Esophagus squamous epithelium (tissue), 5 donors: ENCODE data around the gene FBXO42. TPM values are rescaled to one million over a fixed set of nuclear protein-coding genes. Genes with fewer than 3 reads are reported as not detected.
A peak's percentile ranks its signal among the peaks of the same experiment; 100 is the strongest.

Experiments
- DNase-seq: peaks from one replicate; lab custom pipeline; 2025; lab: John Stamatoyannopoulos, UW
- H3K27ac ChIP-seq, 4 donors: fragments of 200-600 bp; sonication (generic); one replicate each; pipeline ENCODE4 v1.5.1; 2016 to 2019; ENCODE audit warnings: mild to moderate bottlenecking in 1 of 4
- H3K27me3 ChIP-seq, 4 donors: fragments of 200-600 bp; sonication (generic); 1 replicate in 3 of 4; 2 replicates in 1 of 4; pipeline versions ENCODE4 v1.5.1 to v1.6.0; 2017 to 2021; ENCODE audit warnings: antibody characterized with exemption in 1 of 4
- H3K36me3 ChIP-seq, 3 donors: fragments of 200-600 bp; sonication (generic); one replicate each; pipeline ENCODE4 v1.5.1; 2016 to 2019
- H3K4me1 ChIP-seq, 3 donors: fragments of 200-600 bp; sonication (generic); one replicate each; pipeline ENCODE4 v1.5.1; 2017 to 2019
- H3K4me3 ChIP-seq, 4 donors: fragments of 200-600 bp; sonication (generic); 1 replicate in 3 of 4; 2 replicates in 1 of 4; pipeline ENCODE4 v1.5.1; 2016 to 2019; ENCODE audit warnings: mild to moderate bottlenecking in 2 of 4, moderate library complexity in 1 of 4
- H3K9me3 ChIP-seq, 3 donors: fragments of 200-600 bp; sonication (generic); one replicate each; pipeline ENCODE4 v1.5.1; 2016 to 2019
- CTCF ChIP-seq, 6 experiments: fragments of 450-650 bp in 4 of 6; fragments of 200-600 bp in 2 of 6; sonication (generic) in 2 of 6; IDR thresholded peaks; one replicate each; pipeline ENCODE4 v1.5.1; 2016 to 2019; ENCODE audit warnings: antibody characterized with exemption in 6 of 6, mild to moderate bottlenecking in 4 of 6, moderate library complexity in 4 of 6
- POLR2A ChIP-seq, 4 donors: fragments of 450-650 bp; IDR thresholded peaks; one replicate each; pipeline ENCODE4 v1.6.1; 2017; ENCODE audit warnings: antibody characterized with exemption in 4 of 4, mild to moderate bottlenecking in 4 of 4, moderate library complexity in 3 of 4
- WGBS, 2 donors: methylation state at CpG; one replicate each; pipeline ENCODE4 v1.1.5; 2018; 5-methylcytosine and 5-hydroxymethylcytosine counted together
- intact Hi-C: fragments of 100-400 bp; cut with DNase I; formaldehyde crosslinking; loops from one replicate; pipeline ENCODE4 v1.15.0; 2022
- total RNA-seq, 4 donors: library from RNA; depleted of rRNA; stranded (reverse); fragments of >200 nt; gene quantifications; one replicate each; pipeline ENCODE4 v1.1.0, GENCODE V29; 2016
- donor health status: DM: yes; HTN: yes; CAD: no.

FBXO42 gene
- total RNA-seq, 4 donors from 2014 or later: 15.9 to 29.0 (median 20.2) TPM

- intact Hi-C loops: no loop called here
- no peak for DNase-seq
- Histone ChIP-seq H3K4me1 (peaks cover 30 to 85% (median 60%) of the 10 kb centered on the region in 3 donors), H3K27me3 (no peaks in the 10 kb centered on the region), H3K9me3 (no peaks in the 10 kb centered on the region), H3K27ac (no peak overlapping the region), H3K4me3 (no peak overlapping the region), H3K36me3 (peaks cover 0 to 15% (median 0%) of the 10 kb centered on the region in 3 donors)
- no peak for TF ChIP-seq CTCF (IDR thresholded peaks at IDR 0.05)
- no peak for TF ChIP-seq POLR2A (IDR thresholded peaks at IDR 0.05)
- WGBS, 2 donors: 19 to 54% methylated on average over 2 to 4 of the region's 5 CpGs
These were observed 19.4 kb upstream of the FBXO42 start for GRCh38 chr1:16371725-16372124.

GRCh38 chr1:16369821-16370220 lies 17.5 kb upstream of the FBXO42 start:
- Histone ChIP-seq H3K4me1 (peaks cover 22 to 82% (median 58%) of the 10 kb centered on the region in 3 donors), H3K27ac (no peak overlapping the region), H3K9me3 (no peaks in the 10 kb centered on the region), H3K27me3 (no peaks in the 10 kb centered on the region), H3K4me3 (no peak overlapping the region), H3K36me3 (peaks cover 0 to 15% (median 0%) of the 10 kb centered on the region in 3 donors)
- TF ChIP-seq CTCF (IDR thresholded peaks at IDR 0.05): no peak
- no peak for TF ChIP-seq POLR2A (IDR thresholded peaks at IDR 0.05)
- WGBS, 2 donors: 37 to 60% methylated on average over 4 of the region's 4 CpGs
- intact Hi-C loops: loop anchor here (10.0 kb wide), 2 partner anchors 175 to 295 kb away; partner anchors contain the start of gene FAM131C
- DNase-seq: no peak

GRCh38 chr1:16367968-16368890 lies 15.9 kb upstream of the FBXO42 start:
- Histone ChIP-seq H3K4me3 (peak overlapping the region; percentile 64 to 97 (median 90)), H3K27ac (peak overlapping the region; percentile 96 to 100 (median 100)), H3K4me1 (peaks cover 22 to 86% (median 60%) of the 10 kb centered on the region in 3 donors), H3K36me3 (peaks cover 0 to 6% (median 0%) of the 10 kb centered on the region in 3 donors), H3K9me3 (no peaks in the 10 kb centered on the region), H3K27me3 (no peaks in the 10 kb centered on the region)
- DNase-seq: no peak
- intact Hi-C loops: loop anchor here (10.0 kb wide), 2 partner anchors 173 to 293 kb away; partner anchors contain the start of gene FAM131C
- 1% methylated on average over 20 to 21 of the region's 24 CpGs for whole genome bisulfite sequencing, 2 donors
- no peak for TF ChIP-seq CTCF (IDR thresholded peaks at IDR 0.05)
- TF ChIP-seq POLR2A (IDR thresholded peaks at IDR 0.05): no peak

GRCh38 chr1:16367258-16367967 lies 15.1 kb upstream of the FBXO42 start:
- Histone ChIP-seq H3K4me3 (peak overlapping the region; percentile 64 to 97 (median 90)), H3K36me3 (no peaks in the 10 kb centered on the region), H3K4me1 (peaks cover 21 to 81% (median 56%) of the 10 kb centered on the region in 3 donors), H3K27ac (peak overlapping the region; percentile 96 to 100 (median 100)), H3K27me3 (no peaks in the 10 kb centered on the region), H3K9me3 (no peaks in the 10 kb centered on the region)
- DNase-seq: peak; percentile 68
- TF ChIP-seq POLR2A (IDR thresholded peaks at IDR 0.05): peak in 3 of 4 donors; percentile 1 to 88 (median 74)
- TF ChIP-seq CTCF (IDR thresholded peaks at IDR 0.05): peak in 2 of 6 experiments; percentile 9 to 23
- WGBS, 2 donors: 0 to 1% methylated on average over 19 to 34 of the region's 47 CpGs
- intact Hi-C loops: loop anchor here (10.0 kb wide), 2 partner anchors 173 to 293 kb away; partner anchors contain the start of gene FAM131C
